ENCODE results near the gene SPI1.
"Not testable (repeated sequence)": the region's sequence is repeated elsewhere in the genome, so short reads cannot be mapped to it uniquely, and the experiment has no call there.

The SPI1 gene

DNA sequence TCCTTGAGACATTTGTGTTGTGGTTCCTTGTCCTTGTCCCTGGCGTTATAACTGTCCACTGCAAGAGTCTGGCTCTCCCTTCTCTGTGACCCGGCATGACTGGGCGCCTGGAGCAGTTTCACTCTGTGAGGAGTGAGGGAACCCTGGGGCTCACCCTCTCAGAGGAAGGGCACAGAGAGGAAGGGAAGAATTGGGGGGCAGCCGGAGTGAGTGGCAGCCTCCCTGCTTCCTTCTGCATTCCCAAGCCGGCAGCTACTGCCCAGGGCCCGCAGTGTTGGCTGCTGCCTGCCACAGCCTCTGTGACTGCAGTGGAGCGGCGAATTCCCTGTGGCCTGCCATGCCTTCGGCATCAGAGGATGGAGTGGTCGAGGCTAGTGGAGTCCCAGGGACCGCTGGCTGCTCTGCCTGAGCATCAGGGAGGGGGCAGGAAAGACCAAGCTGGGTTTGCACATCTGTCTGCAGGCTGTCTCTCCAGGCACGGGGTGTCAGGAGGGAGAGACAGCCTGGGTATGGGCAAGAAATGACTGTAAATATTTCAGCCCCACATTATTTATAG lies 48.8 kb downstream of the SPI1 start:
- no peak for FAIRE-seq
- no peak for TF ChIP-seq POLR2A (IDR thresholded peaks at IDR 0.05; ENCODE audit: low read depth, low read length)
- no peak for DNase-seq (ENCODE audit: insufficient read length, low spot score)

DNA sequence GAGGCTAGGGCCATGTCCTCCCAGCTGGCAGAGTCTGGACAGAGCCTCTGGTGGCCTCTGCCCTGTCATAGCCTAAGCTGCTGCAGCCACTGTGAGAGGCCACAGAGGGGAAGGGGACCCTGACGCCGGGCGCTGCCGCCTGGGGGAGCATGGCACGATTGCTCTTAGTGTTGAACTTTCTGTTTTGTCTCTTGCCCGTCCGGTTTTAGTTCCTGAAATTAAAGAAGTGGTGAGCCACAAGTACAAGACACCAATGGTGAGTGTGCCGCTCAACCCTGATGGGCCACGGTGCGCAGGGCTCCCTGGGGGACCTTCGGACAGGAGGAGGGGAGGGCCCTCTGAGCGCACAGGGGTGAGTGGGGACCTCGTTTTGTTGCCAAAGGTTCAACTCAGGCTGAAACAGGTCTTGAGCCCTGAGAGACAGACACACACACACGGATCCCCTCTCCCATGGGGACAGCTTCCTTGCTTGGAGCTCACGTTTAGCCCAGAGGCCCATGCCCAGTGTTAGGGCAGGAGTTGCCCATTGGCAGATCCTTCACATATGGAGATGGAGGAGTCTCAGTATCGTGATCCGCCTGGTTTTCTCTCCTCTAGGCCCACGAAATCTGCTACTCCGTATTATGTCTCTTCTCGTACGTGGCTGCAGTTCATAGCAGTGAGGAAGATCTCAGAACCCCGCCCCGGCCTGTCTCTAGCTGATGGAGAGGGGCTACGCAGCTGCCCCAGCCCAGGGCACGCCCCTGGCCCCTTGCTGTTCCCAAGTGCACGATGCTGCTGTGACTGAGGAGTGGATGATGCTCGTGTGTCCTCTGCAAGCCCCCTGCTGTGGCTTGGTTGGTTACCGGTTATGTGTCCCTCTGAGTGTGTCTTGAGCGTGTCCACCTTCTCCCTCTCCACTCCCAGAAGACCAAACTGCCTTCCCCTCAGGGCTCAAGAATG lies 49.6 kb downstream of the SPI1 start:
- no peak for DNase-seq (ENCODE audit: insufficient read length, low spot score)
- TF ChIP-seq POLR2A (IDR thresholded peaks at IDR 0.05; ENCODE audit: low read depth, low read length), result no peak
- no peak for FAIRE-seq

DNA sequence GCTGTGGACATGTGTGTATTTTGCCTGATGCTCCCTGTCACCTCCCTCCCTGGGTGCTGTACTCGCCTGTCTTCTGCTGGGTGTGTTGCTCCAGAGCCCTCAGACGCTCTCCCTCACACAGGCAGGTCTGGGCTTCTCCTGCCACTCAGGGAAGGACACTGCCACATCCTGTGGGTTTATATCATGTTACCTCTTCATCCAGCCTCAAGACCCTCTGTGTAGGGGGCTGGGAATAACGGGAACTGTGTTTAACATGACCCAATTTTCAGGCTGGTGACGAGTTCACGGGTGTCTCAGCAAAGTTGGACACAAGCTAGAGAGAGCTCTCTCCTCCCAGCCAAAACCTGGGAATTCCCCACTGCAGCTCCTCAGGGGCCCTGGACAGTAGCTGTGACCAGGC lies 50.4 kb downstream of the SPI1 start:
- FAIRE-seq, result no peak
- DNase-seq (ENCODE audit: insufficient read length, low spot score), result no peak
- TF ChIP-seq POLR2A (IDR thresholded peaks at IDR 0.05; ENCODE audit: low read depth, low read length), result no peak

DNA sequence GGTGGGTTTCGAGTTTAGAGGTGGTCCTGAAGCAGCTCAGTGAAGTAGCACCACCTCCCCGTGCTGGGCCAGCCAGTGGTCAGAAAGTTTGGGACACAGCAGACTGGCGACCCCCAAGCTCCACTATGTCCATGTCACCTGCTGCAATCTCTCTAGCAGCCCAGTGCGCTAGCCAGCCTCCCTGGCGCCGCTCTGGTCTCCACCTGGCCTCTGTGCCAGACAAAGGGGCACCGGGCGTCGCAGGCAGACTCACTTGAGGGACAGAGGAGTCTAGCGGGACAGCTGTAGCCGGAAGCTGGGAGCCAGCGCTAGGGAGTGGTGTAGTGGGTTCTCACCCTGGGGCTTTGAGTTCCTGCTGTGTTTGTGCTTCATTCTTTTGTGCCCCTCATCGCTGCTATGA lies 51.3 kb downstream of the SPI1 start:
- DNase-seq (ENCODE audit: insufficient read length, low spot score) (no peak), FAIRE-seq (no peak)
- TF ChIP-seq POLR2A (IDR thresholded peaks at IDR 0.05; ENCODE audit: low read depth, low read length), result no peak

DNA sequence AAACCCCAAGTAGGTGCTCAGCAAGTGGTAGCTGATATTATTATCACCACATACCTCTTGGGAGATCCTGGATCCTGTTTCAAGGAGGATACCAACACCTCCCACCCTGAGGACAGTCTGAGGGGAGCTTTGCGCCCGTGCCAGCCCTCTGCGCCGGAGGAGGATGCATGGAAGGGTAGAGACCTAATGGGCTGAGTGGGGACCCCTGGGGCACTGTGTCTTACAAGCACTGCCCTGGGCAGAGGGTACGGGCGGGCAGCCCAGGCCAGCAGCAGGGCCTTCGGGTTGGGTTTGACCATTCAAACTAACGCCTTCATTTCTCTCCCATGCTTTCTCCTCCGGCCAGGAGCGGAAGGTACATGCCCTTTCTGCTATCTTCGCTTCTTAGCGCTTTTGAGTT lies 52.1 kb downstream of the SPI1 start:
- FAIRE-seq, result no peak
- TF ChIP-seq POLR2A (IDR thresholded peaks at IDR 0.05; ENCODE audit: low read depth, low read length), result no peak
- no peak for DNase-seq (ENCODE audit: insufficient read length, low spot score)

DNA sequence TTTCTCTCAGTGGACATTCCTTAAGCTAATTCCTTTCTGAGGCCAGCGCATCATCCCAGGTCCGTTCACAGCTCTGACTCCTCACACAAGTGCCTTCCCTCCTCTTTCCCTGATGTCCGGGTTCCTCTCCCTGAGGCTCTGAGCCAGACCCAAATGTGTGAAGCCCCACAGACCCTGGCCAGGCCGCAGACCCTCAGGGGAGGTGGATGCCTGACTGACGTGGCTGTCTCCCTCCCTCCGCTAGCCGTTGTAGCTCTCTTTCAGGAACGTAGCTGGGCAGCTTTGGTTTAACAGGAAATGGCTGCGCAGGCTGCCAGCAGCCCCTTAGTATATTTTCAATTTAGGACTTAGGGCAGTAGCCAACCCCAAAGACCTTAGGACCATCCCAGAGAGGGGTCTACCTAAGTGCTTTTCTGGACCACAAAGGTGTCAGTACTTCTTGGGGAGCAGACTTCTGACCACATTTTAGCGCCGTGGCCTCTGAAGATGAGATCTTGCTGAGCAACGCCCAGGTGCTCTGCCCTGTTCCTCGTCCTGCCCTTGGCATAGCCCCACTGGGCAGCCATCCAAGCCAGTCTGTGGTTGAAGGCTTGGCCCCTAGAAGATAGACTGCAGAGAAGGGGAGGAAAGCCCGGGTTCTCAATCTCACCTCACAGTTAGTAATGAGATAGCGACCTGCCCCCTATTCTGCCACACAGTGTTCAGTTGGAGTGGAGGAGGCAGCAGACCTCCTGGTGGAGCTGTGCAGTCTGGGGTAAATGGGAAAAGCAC lies 52.9 kb downstream of the SPI1 start:
- no peak for DNase-seq (ENCODE audit: insufficient read length, low spot score)
- no peak for FAIRE-seq
- no peak for TF ChIP-seq POLR2A (IDR thresholded peaks at IDR 0.05; ENCODE audit: low read depth, low read length)

DNA sequence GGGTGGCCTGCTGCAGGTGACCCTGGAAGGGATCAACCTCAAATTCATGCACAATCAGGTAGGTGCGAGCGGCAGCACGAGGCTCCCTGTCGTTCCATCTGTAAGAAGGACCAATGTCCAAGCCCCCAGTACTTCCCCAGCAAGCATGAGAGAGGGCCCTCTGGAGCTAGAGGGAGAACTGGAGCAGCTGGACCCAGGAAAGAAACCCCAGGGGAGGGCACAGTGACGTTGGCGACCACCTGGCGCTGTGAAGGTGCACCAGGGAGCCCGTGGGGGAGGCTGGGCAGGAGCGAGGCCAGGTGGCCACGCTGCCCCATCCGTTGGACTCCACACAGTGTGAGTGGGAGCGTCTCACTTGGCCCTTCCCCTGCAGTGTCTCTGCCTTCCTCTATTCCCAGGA lies 53.8 kb downstream of the SPI1 start:
- no peak for FAIRE-seq
- no peak for DNase-seq (ENCODE audit: insufficient read length, low spot score)
- no peak for TF ChIP-seq POLR2A (IDR thresholded peaks at IDR 0.05; ENCODE audit: low read depth, low read length)

DNA sequence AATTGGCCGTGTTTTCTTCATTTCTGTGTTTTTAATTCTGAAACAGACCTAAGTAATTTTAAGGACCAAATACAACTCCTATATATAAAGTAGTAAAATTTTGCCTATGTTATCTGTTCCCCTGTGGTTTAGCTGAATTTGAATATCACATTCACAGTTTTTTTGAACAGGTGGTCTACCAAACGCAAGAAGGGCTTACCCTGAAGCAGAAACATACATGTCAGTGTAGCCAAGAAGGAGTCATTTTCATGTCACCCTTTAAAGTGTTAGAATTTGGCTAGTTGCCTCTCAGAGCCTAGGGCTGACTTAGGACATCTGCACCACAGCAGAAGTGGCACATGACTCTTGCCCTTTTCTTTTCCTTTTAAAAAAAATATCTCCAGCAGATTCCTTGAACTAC lies 60.2 kb downstream of the SPI1 start:
- TF ChIP-seq POLR2A (IDR thresholded peaks at IDR 0.05; ENCODE audit: low read depth, low read length), result no peak
- DNase-seq (ENCODE audit: insufficient read length, low spot score) (no peak), FAIRE-seq (no peak)

DNA sequence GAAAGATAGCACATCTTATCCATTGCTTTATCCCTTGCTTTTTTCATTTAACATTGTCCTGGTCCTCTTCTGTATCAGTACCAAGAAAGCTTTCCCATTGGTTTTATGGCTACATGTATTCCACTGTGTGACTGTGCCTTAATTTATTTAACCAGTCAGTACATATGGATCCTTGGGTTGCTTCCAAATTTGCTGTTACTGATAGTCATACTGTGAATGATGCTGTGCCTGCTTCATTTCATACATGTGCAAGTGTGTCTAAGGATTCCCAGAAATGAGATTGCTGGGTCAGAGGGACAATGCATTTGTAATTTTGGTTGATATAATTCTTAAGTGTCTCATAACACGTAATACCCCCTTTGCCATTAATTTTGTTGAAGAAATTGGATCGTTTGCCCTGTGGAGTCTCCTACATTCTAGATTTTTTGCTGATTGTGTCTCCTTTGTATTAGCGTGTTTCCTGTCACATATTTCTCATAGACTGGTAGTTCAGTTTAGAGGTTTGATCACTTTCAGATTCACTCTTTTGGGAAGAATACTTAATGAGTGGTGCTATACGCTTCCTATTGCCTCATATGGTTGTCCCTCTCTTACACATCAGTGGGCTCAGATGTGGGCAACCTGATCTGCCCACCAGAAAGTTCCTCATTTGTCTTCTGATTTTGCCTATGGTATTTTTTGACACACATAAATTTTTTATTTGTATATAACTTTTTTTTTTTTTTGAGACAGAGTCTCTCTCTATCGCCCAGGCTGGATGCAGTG lies 61.1 kb downstream of the SPI1 start:
- FAIRE-seq (no peak), DNase-seq (ENCODE audit: insufficient read length, low spot score) (no peak)
- no peak for TF ChIP-seq POLR2A (IDR thresholded peaks at IDR 0.05; ENCODE audit: low read depth, low read length)

DNA sequence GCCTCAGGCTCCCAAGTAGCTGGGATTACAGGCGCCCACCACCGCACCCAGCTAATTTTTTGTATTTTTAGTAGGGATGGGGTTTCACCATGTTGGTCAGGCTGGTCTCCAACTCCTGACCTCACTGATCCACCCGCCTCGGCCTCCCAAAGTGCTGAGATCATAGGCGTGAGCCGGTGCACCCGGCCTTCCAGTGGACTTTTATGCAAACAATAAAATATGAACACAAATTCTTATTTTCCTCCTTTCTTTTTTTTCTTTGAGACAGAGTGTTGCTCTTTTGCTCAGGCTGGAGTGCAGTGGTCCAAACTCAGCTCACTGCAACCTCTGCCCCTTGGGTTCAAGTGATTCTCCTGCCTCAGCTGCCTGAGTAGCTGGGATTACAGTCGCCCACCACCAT lies 61.8 kb downstream of the SPI1 start:
- FAIRE-seq; DNase-seq (ENCODE audit: insufficient read length, low spot score): not testable (repeated sequence)

DNA sequence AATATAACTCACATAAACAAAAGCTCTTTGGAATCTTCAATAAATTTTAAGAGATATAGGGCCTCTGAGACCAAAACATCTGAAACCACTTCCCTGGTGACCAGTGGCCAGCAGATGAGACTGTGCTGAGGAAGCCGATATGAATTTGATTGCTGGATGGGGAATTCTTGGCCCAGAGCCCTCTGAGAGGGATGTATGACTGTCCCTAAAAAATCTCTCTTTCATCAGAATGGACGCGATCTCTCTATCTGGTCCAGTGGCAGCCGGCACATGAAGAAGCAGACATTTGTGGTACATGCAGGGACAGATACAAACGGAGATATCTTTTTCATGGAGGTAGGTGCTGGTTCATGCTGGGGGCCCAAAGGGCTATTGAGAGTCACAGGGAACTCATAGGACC lies 63.4 kb downstream of the SPI1 start:
- FAIRE-seq, result no peak
- DNase-seq (ENCODE audit: insufficient read length, low spot score), result no peak
- no peak for TF ChIP-seq POLR2A (IDR thresholded peaks at IDR 0.05; ENCODE audit: low read depth, low read length)

DNA sequence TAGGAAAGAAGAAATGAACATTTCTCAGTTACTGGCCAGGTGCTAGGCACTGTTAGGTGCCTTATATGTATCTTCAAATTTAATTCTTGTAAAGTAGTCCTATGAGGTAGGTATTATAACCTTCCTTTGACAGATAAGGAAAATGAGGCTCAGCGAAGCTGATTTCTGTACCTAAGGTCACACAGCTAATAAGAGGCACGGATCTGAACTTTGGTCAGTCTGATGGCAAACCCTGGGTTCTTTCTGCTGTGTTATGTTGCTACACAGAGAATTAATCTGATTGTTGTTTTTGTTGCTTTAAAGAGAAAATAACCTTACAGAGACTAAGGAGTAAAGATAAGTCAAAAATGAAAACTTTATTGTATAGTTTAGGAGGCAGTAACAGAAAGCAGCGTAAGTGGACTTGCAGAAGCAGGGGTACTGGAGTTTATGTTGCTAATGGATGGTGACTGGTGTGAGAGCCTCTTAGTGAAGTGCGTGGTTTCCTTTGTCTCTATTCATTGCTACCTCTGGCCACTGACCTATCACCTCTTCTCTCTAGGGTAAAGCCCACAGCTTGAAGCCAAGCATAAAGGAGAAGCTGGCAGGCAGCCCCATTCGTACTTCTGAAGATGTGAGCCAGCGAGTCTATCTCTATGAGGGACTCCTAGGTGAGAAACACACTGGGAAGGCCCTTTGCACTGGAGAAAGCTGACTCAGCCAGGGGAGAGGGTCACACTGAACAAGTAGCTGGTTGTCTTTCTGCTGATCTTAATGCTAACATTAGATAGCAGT lies 70.1 kb downstream of the SPI1 start:
- FAIRE-seq, result no peak
- no peak for TF ChIP-seq POLR2A (IDR thresholded peaks at IDR 0.05; ENCODE audit: low read depth, low read length)
- DNase-seq (ENCODE audit: insufficient read length, low spot score), result no peak

DNA sequence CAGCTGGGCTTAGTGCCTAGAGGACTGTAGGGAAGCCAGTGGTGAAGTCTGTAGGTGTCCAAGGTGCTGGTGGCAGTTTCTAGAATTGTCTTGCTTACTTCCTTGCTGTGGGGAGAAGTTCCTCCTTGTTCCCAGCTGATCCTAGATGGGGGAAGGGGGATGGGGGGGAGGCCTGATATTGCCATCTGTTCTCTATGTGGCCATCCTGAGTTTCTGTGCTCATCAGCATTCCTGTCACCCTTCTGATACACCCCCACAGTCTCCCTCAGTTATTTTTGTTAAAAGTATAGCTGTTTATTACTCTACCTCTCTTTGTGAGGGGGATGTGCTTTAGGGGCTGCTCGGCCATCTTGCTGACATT lies 71.9 kb downstream of the SPI1 start:
- no peak for FAIRE-seq
- DNase-seq (ENCODE audit: insufficient read length, low spot score), result no peak
- TF ChIP-seq POLR2A (IDR thresholded peaks at IDR 0.05; ENCODE audit: low read depth, low read length), result no peak

All from H54 (cell line).